Measurements from ENCODE around the gene TAOK1. TPM values are rescaled to one million over a fixed set of nuclear protein-coding genes. Genes with fewer than 3 reads are reported as not detected.

Gene TAOK1
- total and polyA plus RNA-seq, 10 of the 15 experiments (the other 5 are each of a cell fraction or from before 2014, with no cell fraction given), result 2.0 to 27.1 (median 11.8) TPM

DNA sequence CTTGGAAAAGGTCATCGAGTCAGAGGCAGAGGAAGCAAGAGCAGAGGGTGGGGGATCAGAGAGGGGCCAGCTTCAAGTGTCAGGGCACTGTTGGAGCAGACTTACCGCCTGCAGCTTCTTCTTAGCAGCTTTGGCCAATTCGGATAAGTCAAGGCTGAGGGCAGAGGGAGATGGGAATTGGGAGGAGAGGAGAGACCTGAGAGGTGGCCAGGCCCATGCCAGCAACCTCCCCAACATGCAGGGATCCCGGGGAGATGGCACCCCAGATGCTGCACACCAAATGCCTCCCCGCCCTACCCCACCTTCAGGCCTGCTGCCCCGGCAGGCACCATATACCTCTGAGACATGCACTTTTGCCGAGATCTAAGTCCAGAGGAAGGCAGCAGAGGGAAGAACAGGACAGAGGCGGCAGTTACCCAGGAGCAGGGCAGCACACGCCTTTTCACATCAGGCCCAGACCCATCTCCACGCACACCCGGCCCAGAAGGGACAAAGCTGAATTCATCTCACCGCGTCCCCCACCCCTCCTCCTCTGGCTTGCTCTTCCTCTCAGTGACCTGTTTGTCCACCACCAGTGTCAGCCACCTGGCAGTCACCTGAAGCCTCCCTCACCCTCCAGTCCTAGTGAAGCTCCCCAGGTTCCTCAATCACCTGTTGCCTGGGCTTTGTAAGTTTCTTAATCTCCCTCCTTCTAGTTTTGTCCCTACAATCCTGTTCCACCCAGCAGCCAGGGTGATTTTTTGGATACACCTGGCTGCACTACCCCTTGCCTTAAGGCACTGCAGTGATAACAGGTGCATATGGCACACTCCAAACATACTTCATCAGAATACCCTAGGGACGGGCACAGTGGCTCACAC lies 188.7 kb downstream of the TAOK1 start:
- 0 out of 2 replicates have a peak, but pooled peaks cover 4% of the 10 kb centered on the region for H3K4me1 ChIP-seq (ENCODE audit: control insufficient read depth, insufficient read depth, low read length)
- POLR2A ChIA-PET, result interaction anchor here (0.8 to 1.0 kb wide), 3 partner anchors 9 to 38 kb away, joined by 3 to 5 read pairs (median 3); no protein-coding TSS in a partner anchor
- intact Hi-C loops (cut with micrococcal nuclease; ENCODE audit: unreplicated experiment) (no loop called here), in situ Hi-C loops (cut with MboI) (no loop called here)
- ATAC-seq (no peak), FAIRE-seq (no peak), DNase-seq (ENCODE audit: low read depth, low spot score) (no peak)
- peaks cover 8 to 23% of the 10 kb centered on the region in 2 experiments; a peak in 3 of 4 replicates for H3K36me3 ChIP-seq (ENCODE audit: control insufficient read depth in 2 of 2, insufficient read depth in 2 of 2, low read length in 1 of 2)
- no peak overlapping the region for H3K4me2 ChIP-seq (ENCODE audit: control insufficient read depth, insufficient read depth)
- H3K9ac ChIP-seq (ENCODE audit: control insufficient read depth, insufficient read depth, low read length), result no peak overlapping the region
- H3K79me2 ChIP-seq (ENCODE audit: control insufficient read depth, insufficient read depth, low read length), result no peaks in the 10 kb centered on the region
- no peak overlapping the region for H2AFZ ChIP-seq (ENCODE audit: control insufficient read depth, low read depth, low read length)
- no peaks in the 10 kb centered on the region for H3K27me3 ChIP-seq (replicated peaks in 1 of 2; ENCODE audit: control insufficient read depth in 2 of 2, insufficient read depth in 2 of 2, low read length in 1 of 2)
- H3K4me3 ChIP-seq, result no peak overlapping the region
- TF ChIP-seq RAD51 (IDR thresholded peaks at IDR 0.05), result no peak
- no peak for TF ChIP-seq MYC (IDR thresholded peaks at IDR 0.05; ENCODE audit: insufficient read depth, insufficient read length, insufficient replicate concordance, low read length, severe bottlenecking)
- TF ChIP-seq, protein P1, sequence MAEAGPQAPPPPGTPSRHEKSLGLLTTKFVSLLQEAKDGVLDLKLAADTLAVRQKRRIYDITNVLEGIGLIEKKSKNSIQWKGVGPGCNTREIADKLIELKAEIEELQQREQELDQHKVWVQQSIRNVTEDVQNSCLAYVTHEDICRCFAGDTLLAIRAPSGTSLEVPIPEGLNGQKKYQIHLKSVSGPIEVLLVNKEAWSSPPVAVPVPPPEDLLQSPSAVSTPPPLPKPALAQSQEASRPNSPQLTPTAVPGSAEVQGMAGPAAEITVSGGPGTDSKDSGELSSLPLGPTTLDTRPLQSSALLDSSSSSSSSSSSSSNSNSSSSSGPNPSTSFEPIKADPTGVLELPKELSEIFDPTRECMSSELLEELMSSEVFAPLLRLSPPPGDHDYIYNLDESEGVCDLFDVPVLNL (IDR thresholded peaks at IDR 0.05; ENCODE audit: low read depth, low read length), result no peak
- no peak for TF ChIP-seq HDAC6 (IDR thresholded peaks at IDR 0.05; ENCODE audit: unreplicated experiment)
- no peak for TF ChIP-seq SUPT20H (IDR thresholded peaks at IDR 0.05; ENCODE audit: borderline replicate concordance, control insufficient read depth, low read depth, low read length)
- no peak for TF ChIP-seq EED (IDR thresholded peaks at IDR 0.05; ENCODE audit: low read depth)
- TF ChIP-seq FOXK2 (IDR thresholded peaks at IDR 0.05), result no peak
- TF ChIP-seq KDM1A (IDR thresholded peaks at IDR 0.05; ENCODE audit: borderline replicate concordance), result no peak
- TF ChIP-seq NR2C1 (IDR thresholded peaks at IDR 0.05), result no peak
- no peak for TF ChIP-seq CHD1 (IDR thresholded peaks at IDR 0.05; ENCODE audit: low read depth, low read length)
- no peak for TF ChIP-seq POLR2AphosphoS5 (IDR thresholded peaks at IDR 0.05; ENCODE audit: low read length)
- TF ChIP-seq ZNF384 (IDR thresholded peaks at IDR 0.05; ENCODE audit: borderline replicate concordance, low read depth, low read length), result no peak
- no peak for TF ChIP-seq TAF1 (IDR thresholded peaks at IDR 0.05; ENCODE audit: borderline replicate concordance, low read depth, low read length)
- TF ChIP-seq ZNF622 (IDR thresholded peaks at IDR 0.05), result no peak
- no peak for TF ChIP-seq BHLHE40 (IDR thresholded peaks at IDR 0.05; ENCODE audit: borderline replicate concordance in 1 of 2, low read depth in 2 of 2, low read length in 1 of 2)
- TF ChIP-seq TCF12 (IDR thresholded peaks at IDR 0.05; ENCODE audit: low read depth, low read length), result no peak
- TF ChIP-seq ZZZ3 (IDR thresholded peaks at IDR 0.05; ENCODE audit: control insufficient read depth, insufficient read length, low read depth), result no peak
- TF ChIP-seq, protein P2, sequence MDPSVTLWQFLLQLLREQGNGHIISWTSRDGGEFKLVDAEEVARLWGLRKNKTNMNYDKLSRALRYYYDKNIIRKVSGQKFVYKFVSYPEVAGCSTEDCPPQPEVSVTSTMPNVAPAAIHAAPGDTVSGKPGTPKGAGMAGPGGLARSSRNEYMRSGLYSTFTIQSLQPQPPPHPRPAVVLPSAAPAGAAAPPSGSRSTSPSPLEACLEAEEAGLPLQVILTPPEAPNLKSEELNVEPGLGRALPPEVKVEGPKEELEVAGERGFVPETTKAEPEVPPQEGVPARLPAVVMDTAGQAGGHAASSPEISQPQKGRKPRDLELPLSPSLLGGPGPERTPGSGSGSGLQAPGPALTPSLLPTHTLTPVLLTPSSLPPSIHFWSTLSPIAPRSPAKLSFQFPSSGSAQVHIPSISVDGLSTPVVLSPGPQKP (IDR thresholded peaks at IDR 0.05; ENCODE audit: low read depth, low read length), result no peak
- TF ChIP-seq POLR2AphosphoS2 (IDR thresholded peaks at IDR 0.05; ENCODE audit: low read depth, low read length), result no peak
- TF ChIP-seq WRNIP1 (IDR thresholded peaks at IDR 0.05; ENCODE audit: borderline replicate concordance, low read depth, low read length), result no peak
- RAD21 ChIA-PET (ENCODE audit: unreplicated experiment), result interaction anchor here (1.0 to 4.1 kb wide), 4 partner anchors 9 to 353 kb away, joined by 3 to 25 read pairs (median 4); no protein-coding TSS in a partner anchor
- no peak overlapping the region for H3K27ac ChIP-seq (ENCODE audit: control insufficient read depth, insufficient read depth)
- H3K9me3 ChIP-seq (replicated peaks; ENCODE audit: control insufficient read depth, insufficient read depth, low read length), result no peaks in the 10 kb centered on the region
- CTCF ChIA-PET, result interaction anchor here (0.7 to 6.1 kb wide), 12 partner anchors 8 to 352 kb away, joined by 3 to 72 read pairs (median 6); partner anchors contain the start of gene ANKRD13B
- WGBS (ENCODE audit: insufficient coverage, insufficient replicate concordance, low lambda C conversion rate, missing lambda C conversion rate), result 83% methylated on average over 14 of the region's 14 CpGs
- no peaks in the 10 kb centered on the region for H4K20me1 ChIP-seq (ENCODE audit: control insufficient read depth, insufficient read depth)
- BruUV-seq (replicated peaks), result no TSS peak
- SMC1A ChIA-PET (ENCODE audit: uncharacterized antibody, unreplicated experiment), result interaction anchor here (0.9 to 2.6 kb wide), 5 partner anchors 13 to 352 kb away, joined by 3 to 14 read pairs (median 3); partner anchors contain the start of gene ANKRD13B

Measured in GM12878 (cell line).